K562 (cell line): ENCODE results near the gene ATE1. TPM values are rescaled to one million over a fixed set of nuclear protein-coding genes. Genes with fewer than 3 reads are reported as not detected.
"Not testable (repeated sequence)": the region's sequence is repeated elsewhere in the genome, so short reads cannot be mapped to it uniquely, and the experiment has no call there.

Experiments
- ATAC-seq: fragments of 200-7000 bp; cut with Tn5 transposase; 3 replicates; pipeline ENCODE4 v1.9.1; 2020; ENCODE audit warnings: moderate library complexity
- BruUV-seq: library from RNA; stranded (reverse); fragments of 400-500 nt; replicated peaks from 2 replicates; lab custom pipeline; 2021; lab: Mats Ljungman, UMichigan
- CTCF ChIA-PET: fragments of 300-600 bp; formaldehyde crosslinking; extraction: SDS; loops from one replicate; lab custom pipeline; 2021; ENCODE audit warnings: low intra/inter-chr PET ratio; lab: Yijun Ruan, JAX
- POLR2A ChIA-PET: fragments of 300-600, 350-650 bp; sonication (Branson Sonifier 250); formaldehyde crosslinking; extraction: SDS; loops from one replicate; lab custom pipeline; 2021; ENCODE audit warnings: antibody characterized with exemption, inconsistent platforms; lab: Yijun Ruan, JAX
- DNase-seq, 4 experiments: peaks; one replicate each; pipeline versions ENCODE4 v3.0.0 to v3.0.0-alpha.2; 2011 to 2018; ENCODE audit warnings: low spot score in 3 of 4, mixed read lengths in 3 of 4; ENCODE audit errors: extremely low read depth in 1 of 4
- FAIRE-seq: peaks from 2 replicates; lab custom pipeline; 2011; peaks lifted over from hg19 to GRCh38; lab: Jason Lieb, UNC
- H2AFZ ChIP-seq: 2 replicates; pipeline ENCODE4 v1.6.0; 2011; ENCODE audit warnings: low read depth, low read length, control low read depth, inconsistent platforms
- H3K27ac ChIP-seq: fragments of 200-600 bp; 3 replicates; pipeline ENCODE4 v1.8.0; 2011; ENCODE audit warnings: low read depth, mild to moderate bottlenecking, control low read depth, inconsistent platforms, low read length, moderate library complexity, mixed read lengths; ENCODE audit errors: extremely low read depth
- H3K27me3 ChIP-seq, 2 experiments: fragments of 300-600 bp in 1 of 2; 2 replicates in 1 of 2; 3 replicates in 1 of 2; pipeline versions ENCODE4 v1.6.0 to v1.8.0; 2011; ENCODE audit warnings: inconsistent platforms in 2 of 2, low read length in 2 of 2, mild to moderate bottlenecking in 1 of 2, mixed read lengths in 1 of 2, moderate library complexity in 1 of 2; ENCODE audit not compliant: control insufficient read depth in 2 of 2, insufficient read depth in 2 of 2
- H3K36me3 ChIP-seq: fragments of 300-600 bp; 3 replicates; pipeline ENCODE4 v1.8.0; 2011; ENCODE audit warnings: mild to moderate bottlenecking, low read length, inconsistent platforms; ENCODE audit not compliant: control insufficient read depth, insufficient read depth
- H3K4me1 ChIP-seq, 2 experiments: fragments of 200-600 bp in 1 of 2; replicated peaks in 1 of 2; 2 replicates in 1 of 2; 3 replicates in 1 of 2; pipeline versions ENCODE4 v1.5.1 to v1.8.0; 2011; ENCODE audit warnings: inconsistent platforms in 2 of 2, low read length in 2 of 2, mild to moderate bottlenecking in 1 of 2, mixed read lengths in 1 of 2, moderate library complexity in 1 of 2; ENCODE audit not compliant: control insufficient read depth in 2 of 2, insufficient read depth in 2 of 2
- H3K4me2 ChIP-seq: 2 replicates; pipeline ENCODE4 v1.6.1; 2011; ENCODE audit warnings: low read length, control low read depth, inconsistent platforms, mixed read lengths; ENCODE audit not compliant: insufficient read depth
- H3K4me3 ChIP-seq: fragments of 200-600 bp; sonication (generic), shearing (Covaris generic); 2 replicates; pipeline ENCODE4 v1.5.1; 2016; ENCODE audit warnings: control low read depth, inconsistent platforms
- H3K79me2 ChIP-seq: fragments of 200-600 bp; 3 replicates; pipeline ENCODE4 v1.8.0; 2011; ENCODE audit warnings: low read length, inconsistent platforms; ENCODE audit not compliant: control insufficient read depth, insufficient read depth
- H3K9ac ChIP-seq, 2 experiments: 2 replicates each; pipeline versions ENCODE4 v1.6.0 to v1.6.1; 2011; ENCODE audit warnings: low read depth in 2 of 2, low read length in 2 of 2, control low read depth in 1 of 2, inconsistent platforms in 1 of 2, mild to moderate bottlenecking in 1 of 2, mixed read lengths in 1 of 2; ENCODE audit not compliant: insufficient read depth in 1 of 2
- H3K9me1 ChIP-seq: one replicate; pipeline ENCODE4 v1.6.0; 2011; ENCODE audit warnings: inconsistent platforms, mild to moderate bottlenecking, low read length, moderate library complexity; ENCODE audit not compliant: control insufficient read depth, insufficient read depth
- H3K9me3 ChIP-seq: replicated peaks from 2 replicates; pipeline ENCODE4 v1.5.1; 2011; ENCODE audit warnings: low read depth, low read length, inconsistent platforms; ENCODE audit not compliant: control insufficient read depth, insufficient read depth
- H4K20me1 ChIP-seq: replicated peaks from 2 replicates; pipeline ENCODE4 v1.6.1; 2011; ENCODE audit warnings: low read length, inconsistent platforms, mixed read lengths; ENCODE audit not compliant: control insufficient read depth, insufficient read depth
- BHLHE40 ChIP-seq: IDR thresholded peaks from 2 replicates; pipeline ENCODE4 v1.6.1; 2011; ENCODE audit warnings: low read length, improper control_type of control experiment
- HBP1 ChIP-seq: fragments of 450-650 bp; formaldehyde crosslinking; IDR thresholded peaks from 2 replicates; pipeline ENCODE4 v1.4.0; 2022; ENCODE audit warnings: missing genetic modification characterization
- KLF13 ChIP-seq: fragments of 450-650 bp; IDR thresholded peaks from 2 replicates; pipeline ENCODE4 v1.6.1; 2016; ENCODE audit warnings: missing genetic modification characterization, low read depth, mild to moderate bottlenecking, missing compliant biosample characterization, moderate library complexity, borderline replicate concordance
- LCOR ChIP-seq: sonication (generic); formaldehyde crosslinking; IDR thresholded peaks from 2 replicates; pipeline ENCODE4 v1.8.0; 2022; ENCODE audit warnings: mild to moderate bottlenecking, missing genetic modification reagents
- MNT ChIP-seq, 2 experiments: fragments of 450-650 bp; conservative IDR thresholded peaks; 2 replicates each; pipeline ENCODE4 v1.6.1; 2017; ENCODE audit warnings: mild to moderate bottlenecking in 2 of 2, moderate library complexity in 2 of 2
- MTA3 ChIP-seq: fragments of 450-650 bp; formaldehyde crosslinking; IDR thresholded peaks from 2 replicates; pipeline ENCODE4 v1.6.1; 2017; ENCODE audit warnings: mild to moderate bottlenecking, borderline replicate concordance
- ZMIZ1 ChIP-seq, 2 experiments: fragments of 150-350 bp in 1 of 2; IDR thresholded peaks; 2 replicates each; pipeline ENCODE4 v1.6.1; 2012 to 2016; ENCODE audit warnings: low read depth in 2 of 2, low read length in 2 of 2, mild to moderate bottlenecking in 1 of 2, moderate library complexity in 1 of 2
- ZNF146 ChIP-seq: IDR thresholded peaks from one replicate; pipeline ENCODE4 v1.6.1; 2018; ENCODE audit warnings: missing compliant biosample characterization; ENCODE audit not compliant: unreplicated experiment
- ZNF224 ChIP-seq: sonication (generic); formaldehyde crosslinking; IDR thresholded peaks from 2 replicates; pipeline ENCODE4 v1.8.0; 2022; ENCODE audit warnings: mild to moderate bottlenecking, missing genetic modification reagents
- ZNF444 ChIP-seq: fragments of 250-450 bp; sonication (Bioruptor Pico); IDR thresholded peaks from 2 replicates; pipeline ENCODE4 v1.4.0; 2020; ENCODE audit warnings: mild to moderate bottlenecking, moderate library complexity
- WGBS: fragments of 100-300 bp; shearing (Covaris generic); methylation state at CpG from one replicate; pipeline ENCODE4 v1.1.6; 2016; ENCODE audit warnings: low coverage, mixed read lengths; ENCODE audit not compliant: insufficient coverage; ENCODE audit errors: missing lambda C conversion rate; 5-methylcytosine and 5-hydroxymethylcytosine counted together
- in situ Hi-C: fragments of 300-500 bp; cut with MboI; formaldehyde crosslinking; loops from 4 replicates; pipeline ENCODE4 v1.15.0; 2018; ENCODE audit warnings: inconsistent platforms, mixed read lengths
- intact Hi-C: fragments of 100-400 bp; cut with micrococcal nuclease; formaldehyde crosslinking; loops from 2 replicates; pipeline ENCODE4 v1.14.2; 2022
- polyA plus RNA-seq, 8 experiments: library from polyadenylated mRNA; depleted of rRNA in 4 of 8; stranded (reverse) in 5 of 8; unstranded in 3 of 8; fragments of >200 nt; fragmentation: Nextera tagmentation in 2 of 8; fragmentation: Illumina TruSeq in 1 of 8; extraction: Ambion mirVana in 2 of 8; extraction: Trizol in 1 of 8; gene quantifications; 2 replicates each; pipeline versions ENCODE4 v1.2.1 to v1.2.3, GENCODE V29; 2011 to 2014; ENCODE audit warnings: inconsistent platforms in 1 of 8, missing spikeins in 1 of 8
- total RNA-seq, 7 experiments: library from RNA; depleted of rRNA in 6 of 7; stranded (reverse); fragments of >200 nt in 6 of 7; fragmentation: Illumina TruSeq in 2 of 7; extraction: Trizol in 2 of 7; gene quantifications; 2 replicates each; pipeline versions ENCODE4 v1.2.1 to v1.2.3, GENCODE V29; 2011 to 2021; ENCODE audit warnings: low replicate concordance in 1 of 7

ATE1 gene
- total and polyA plus RNA-seq, 9 of the 15 experiments (the other 6 are each of a cell fraction or from before 2014, with no cell fraction given), result 3.0 to 14.2 (median 8.8) TPM

- not testable (repeated sequence) for FAIRE-seq
Measured at GRCh38 chr10:121699703-121700102, 228.1 kb downstream of the ATE1 start.

GRCh38 chr10:121698902-121699301 lies 228.9 kb downstream of the ATE1 start:
- ATAC-seq, result no peak
- H2AFZ ChIP-seq, result no peak overlapping the region
- no peaks in the 10 kb centered on the region for H4K20me1 ChIP-seq
- in situ Hi-C loops (no loop called here), intact Hi-C loops (no loop called here)
- no peak overlapping the region for H3K9ac ChIP-seq
- peaks cover 0 to 4% of the 10 kb centered on the region in 2 experiments; a peak in 3 of 5 replicates for H3K27me3 ChIP-seq
- H3K79me2 ChIP-seq, result no peaks in the 10 kb centered on the region
- no peaks in the 10 kb centered on the region for H3K36me3 ChIP-seq
- no peak for FAIRE-seq
- BruUV-seq, result no TSS peak
- H3K9me3 ChIP-seq, result no peaks in the 10 kb centered on the region
- no peak overlapping the region for H3K4me2 ChIP-seq
- no peak for DNase-seq
- H3K27ac ChIP-seq, result no peak overlapping the region
- no peak overlapping the region for H3K4me3 ChIP-seq
- WGBS, result 0% methylated on average over 11 of the region's 12 CpGs
- POLR2A ChIA-PET, result no interaction called here
- no peaks in the 10 kb centered on the region; a peak in 1 of 5 replicates for H3K4me1 ChIP-seq
- H3K9me1 ChIP-seq, result no peaks in the 10 kb centered on the region
- CTCF ChIA-PET, result no interaction called here
- TF ChIP-seq HBP1 (CRISPR knock-in tag) (no peak), ZNF224 (CRISPR knock-in tag) (no peak), MTA3 (no peak), KLF13 (no peak), BHLHE40 (no peak), MNT (conservative IDR thresholded peaks at IDR 0.05) (no peak), LCOR (no peak), ZNF444 (CRISPR knock-in tag) (no peak), ZMIZ1 (IDR thresholded peaks at IDR 0.05; ENCODE audit: low read depth in 2 of 2, low read length in 2 of 2) (no peak)

More at GRCh38 chr10:121699703-121700102, 228.1 kb downstream of the ATE1 start:
- DNase-seq, H3K9ac ChIP-seq, H3K36me3 ChIP-seq, H3K4me1 ChIP-seq, intact Hi-C loops, H3K79me2 ChIP-seq, H3K9me3 ChIP-seq, BruUV-seq, H3K27me3 ChIP-seq, H4K20me1 ChIP-seq, H3K4me3 ChIP-seq, H3K4me2 ChIP-seq, H2AFZ ChIP-seq, POLR2A ChIA-PET, CTCF ChIA-PET, ATAC-seq, H3K9me1 ChIP-seq, in situ Hi-C loops, H3K27ac ChIP-seq: not testable (repeated sequence)
- peak; percentile 56 for TF ChIP-seq ZNF146 (CRISPR knock-in tag)
- WGBS, result 10% methylated on average over 1 of the region's 3 CpGs
